SIG-M5 treated with dmso at 0.1 percent for 504 hours (cell line): ENCODE data around the gene ADCY1.

ENCODE experiments used
- DNase-seq: peaks from one replicate; lab custom pipeline; 2025; ENCODE audit not compliant: unreplicated experiment; lab: John Stamatoyannopoulos, UW

The ADCY1 gene

DNA sequence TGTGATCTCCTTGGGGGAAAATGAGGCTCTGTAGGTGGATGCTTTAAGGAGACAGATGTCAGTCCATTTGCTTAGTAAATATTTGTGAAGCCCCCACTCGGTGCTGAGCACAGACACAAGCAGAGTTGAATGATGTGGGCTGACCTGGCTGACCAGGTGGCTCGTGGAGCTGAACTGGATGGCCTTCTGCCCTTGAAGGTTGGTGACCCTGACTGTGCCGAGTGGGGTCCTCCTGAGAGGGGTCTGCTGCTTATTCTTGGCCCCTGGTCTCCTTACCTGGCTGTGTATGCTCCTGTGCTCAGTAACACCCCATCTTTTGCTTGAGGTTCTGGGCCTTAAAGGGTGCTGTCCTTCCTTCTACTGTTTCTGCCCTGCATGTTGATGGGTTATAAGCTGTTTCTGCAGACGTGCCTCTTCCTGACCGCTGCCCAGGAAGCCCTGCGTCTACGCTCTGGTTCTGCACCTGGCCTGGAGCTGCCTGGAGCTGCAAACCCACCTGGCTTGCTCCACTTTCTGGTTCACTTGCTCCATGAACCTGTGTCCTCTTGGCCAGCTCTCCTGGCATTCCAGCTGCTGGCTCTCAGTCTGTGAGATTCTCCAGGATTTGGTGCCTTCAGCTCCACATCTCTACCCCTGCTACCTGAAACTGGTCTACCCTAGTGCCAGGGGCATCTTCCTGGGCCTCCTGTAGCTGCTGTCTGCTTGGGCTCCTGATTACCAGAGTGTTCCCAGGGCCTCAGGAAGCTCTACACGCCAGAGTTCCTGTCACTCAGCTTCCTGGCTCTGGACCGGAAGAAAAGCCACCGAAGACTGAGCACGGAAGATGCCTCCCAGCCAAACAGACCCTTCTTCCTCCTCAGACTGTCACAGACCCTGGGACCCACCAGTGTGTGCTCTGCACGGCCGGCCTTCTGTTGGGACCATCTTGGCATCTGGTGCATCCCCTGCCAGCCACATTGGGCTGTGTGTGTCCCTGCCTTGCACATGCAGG is 76.5 kb downstream of the ADCY1 start:
- no peak for DNase-seq

DNA sequence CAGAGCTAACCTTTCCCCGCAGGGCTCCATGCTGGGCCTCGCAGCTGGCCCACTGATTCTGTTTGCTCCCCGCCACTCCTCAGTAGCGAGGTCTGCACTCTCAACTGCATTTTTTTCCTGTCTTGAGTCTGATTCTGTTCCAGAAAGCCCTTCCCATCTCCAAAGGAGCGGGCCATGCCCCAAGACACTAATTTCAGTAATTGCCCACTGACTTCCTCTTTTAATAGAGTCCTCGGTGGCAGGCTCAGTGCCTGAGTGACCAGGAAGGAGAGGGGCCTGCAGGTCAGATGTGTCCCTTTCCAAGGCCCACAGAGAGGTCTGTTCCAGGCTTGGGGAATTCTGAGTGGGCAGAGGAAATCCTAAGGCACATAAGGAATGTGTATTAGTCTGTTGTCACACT is 77.4 kb downstream of the ADCY1 start:
- DNase-seq: no peak

DNA sequence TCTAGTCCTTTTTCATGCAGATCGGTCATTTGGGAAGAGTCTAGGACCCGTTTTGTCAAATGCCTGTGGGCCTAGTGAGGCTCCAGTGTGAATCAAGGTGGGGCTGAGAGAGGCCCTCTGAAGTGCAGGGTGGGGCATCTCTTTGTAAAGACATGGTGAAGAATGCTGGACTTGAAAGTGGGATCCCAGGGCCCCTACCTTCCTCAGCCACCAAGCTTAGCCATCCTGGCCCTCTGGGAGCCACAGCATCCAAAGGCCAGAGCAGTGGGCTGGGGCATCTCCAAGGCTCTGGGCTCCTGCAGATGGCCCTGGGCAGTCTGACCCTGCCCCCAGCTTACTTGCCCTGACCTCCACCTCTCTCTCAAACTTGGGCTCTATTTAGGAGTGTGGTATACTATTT is 78.5 kb downstream of the ADCY1 start:
- no peak for DNase-seq

DNA sequence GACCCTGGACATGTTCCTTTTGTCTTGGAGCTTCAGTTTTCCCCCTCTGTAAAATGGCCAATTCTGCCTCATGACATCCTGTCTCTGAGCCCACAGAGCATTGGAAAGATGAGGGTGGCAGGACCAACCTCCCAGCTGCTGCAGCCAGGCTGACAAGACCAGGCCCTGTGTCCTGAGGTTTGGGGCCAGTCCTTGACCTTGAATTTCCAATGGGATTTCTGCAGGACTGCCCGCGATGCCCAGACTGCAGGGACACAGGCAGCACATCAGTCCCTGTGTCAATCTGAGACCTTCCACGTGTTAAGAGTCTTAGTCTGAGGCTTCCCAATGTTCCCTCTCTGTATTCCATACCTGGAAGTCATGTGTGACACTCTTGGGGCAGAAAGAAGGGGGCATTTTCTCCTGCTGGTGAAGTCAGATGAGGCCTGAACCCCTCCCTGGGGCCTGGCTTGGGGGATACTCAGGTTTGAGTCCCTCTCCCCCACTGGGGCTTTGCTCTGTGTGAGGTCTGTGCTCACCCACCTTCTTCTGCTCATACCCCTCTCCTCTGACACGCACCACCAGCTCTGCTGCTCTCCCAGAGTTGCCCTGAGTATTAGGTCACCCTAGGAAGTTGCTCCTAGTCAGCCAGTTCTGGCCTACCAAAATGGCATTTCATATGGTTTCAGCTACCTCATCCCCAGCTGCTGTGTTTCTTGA is 79.2 kb downstream of the ADCY1 start:
- no peak for DNase-seq

DNA sequence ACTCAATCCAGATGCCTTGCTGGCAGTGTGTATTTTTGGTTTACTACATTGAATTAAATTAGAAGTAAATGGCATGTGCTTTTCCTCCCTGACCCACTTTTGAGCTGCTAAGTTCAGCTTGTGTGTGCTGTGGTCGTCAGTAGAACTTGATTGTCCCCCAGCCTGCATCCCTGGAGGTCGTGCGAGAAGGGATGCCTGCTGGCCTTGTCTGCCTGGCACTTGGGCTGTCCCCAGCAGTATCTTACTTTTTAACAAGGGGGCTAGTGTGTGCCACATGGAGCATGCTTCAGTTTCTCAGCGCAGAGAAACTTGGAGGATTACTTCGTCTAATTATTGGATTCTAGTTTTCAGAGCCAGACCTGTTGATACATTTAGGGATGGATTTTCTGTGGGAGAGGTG is 80.2 kb downstream of the ADCY1 start:
- no peak for DNase-seq

DNA sequence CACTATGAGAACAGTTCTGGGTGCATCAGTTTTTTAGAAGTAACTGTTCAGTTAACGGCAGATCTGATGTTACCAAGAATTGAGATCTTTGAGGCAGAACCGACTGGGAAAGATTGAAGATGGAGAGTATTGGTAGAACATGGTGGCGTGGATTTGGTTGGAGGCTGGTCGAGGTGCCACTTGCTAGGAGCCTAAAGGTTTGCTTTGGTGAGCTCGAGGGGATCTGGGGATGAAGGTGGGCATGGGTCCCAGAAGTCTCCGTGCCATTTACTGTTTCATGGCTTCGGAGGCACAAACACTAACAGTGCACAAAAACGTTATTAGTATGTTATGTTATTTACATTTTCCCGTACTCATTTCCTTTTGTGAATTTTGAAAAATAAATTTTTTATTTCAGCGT is 81.4 kb downstream of the ADCY1 start:
- no peak for DNase-seq

DNA sequence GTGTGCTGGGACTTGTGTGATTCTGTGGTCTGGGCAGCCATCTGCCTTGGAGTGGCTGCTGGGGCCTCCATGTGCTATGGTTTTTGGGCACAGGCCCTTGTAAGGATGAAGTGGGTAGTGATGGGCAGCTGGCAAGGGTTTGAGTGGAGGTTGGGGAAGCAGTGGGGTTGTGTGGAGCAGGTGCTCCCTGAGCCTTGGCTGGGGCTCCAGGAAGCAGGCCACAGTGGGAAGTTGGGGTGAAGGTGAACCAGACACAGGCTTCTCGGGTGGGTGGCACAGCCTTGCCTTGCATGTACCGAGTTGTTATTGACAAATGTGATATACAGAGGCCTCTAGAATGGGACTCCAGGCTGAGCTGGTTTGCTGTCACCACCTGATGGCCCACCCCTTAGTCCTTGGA is 82.3 kb downstream of the ADCY1 start:
- no peak for DNase-seq

DNA sequence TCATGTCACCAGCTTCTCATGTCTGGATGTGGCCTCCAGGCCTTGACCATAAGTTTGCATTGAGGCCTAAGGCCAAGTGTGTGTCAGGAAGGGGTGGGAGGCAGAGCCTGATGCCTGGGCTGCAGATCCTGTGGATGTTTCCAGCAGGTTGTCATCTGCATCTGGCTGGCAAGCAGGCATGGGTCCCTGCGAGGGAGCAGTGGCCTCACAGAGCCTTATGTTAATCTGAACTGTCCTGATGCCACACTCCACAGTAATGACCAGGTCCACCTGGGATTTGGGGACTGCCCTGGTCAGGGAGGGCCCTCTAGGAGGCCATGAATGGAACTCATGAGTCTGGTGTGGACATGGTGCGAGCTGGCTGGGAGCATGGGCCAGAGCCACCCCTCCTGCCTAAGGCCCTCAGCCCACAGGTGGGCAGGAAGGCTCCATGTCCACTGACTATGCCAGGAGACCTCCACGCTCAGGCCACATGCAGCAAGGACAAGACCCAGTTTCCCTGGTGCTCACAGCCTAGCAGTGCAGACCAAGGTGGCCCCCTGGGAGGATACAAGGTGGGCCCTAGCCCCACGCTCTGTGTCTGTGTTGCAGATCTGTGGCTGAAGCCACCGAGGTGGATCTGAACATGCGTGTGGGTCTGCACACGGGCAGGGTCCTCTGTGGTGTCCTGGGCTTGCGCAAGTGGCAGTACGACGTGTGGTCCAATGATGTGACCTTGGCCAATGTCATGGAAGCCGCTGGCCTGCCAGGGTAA is 83.1 kb downstream of the ADCY1 start:
- no peak for DNase-seq

DNA sequence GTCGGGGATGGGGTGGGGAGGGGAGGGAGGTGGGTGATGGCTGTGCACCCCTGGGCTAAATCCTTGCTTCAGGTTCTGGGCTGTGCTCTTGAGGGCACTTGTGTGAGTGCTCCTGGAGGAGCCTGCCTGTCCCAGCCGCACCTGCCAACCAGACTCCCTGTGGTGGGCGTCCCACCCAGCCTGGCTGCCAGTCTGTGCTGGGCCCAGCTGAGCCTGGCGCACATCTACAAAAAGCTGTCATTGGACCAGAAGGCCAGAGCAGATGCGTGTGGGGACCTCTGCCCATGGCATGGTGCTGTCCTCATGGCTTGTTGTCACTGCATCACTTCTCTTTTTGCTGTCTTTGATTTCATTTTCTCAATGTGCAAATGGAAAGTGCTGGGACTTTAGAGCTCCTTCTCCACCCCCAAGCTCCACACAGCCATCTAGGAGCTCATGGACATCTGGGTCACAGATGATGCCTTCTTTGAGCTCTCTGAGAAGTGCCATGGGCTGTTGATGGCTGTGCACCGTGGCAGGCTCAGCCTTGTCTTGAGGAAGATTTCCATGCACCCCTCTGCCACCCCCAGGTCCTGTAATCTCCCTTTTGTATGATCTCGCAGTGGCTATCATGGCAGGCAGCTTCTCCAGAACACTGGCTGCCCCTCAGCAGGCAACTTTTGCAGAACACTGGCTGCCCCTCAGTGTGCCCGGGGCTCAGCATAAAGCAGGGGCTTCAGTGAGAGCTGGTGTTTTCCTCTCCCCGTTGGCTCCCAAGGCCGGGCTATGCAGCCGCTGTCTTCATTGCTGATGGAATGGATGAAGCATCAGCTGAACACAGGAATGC is 83.9 kb downstream of the ADCY1 start:
- DNase-seq: no peak

DNA sequence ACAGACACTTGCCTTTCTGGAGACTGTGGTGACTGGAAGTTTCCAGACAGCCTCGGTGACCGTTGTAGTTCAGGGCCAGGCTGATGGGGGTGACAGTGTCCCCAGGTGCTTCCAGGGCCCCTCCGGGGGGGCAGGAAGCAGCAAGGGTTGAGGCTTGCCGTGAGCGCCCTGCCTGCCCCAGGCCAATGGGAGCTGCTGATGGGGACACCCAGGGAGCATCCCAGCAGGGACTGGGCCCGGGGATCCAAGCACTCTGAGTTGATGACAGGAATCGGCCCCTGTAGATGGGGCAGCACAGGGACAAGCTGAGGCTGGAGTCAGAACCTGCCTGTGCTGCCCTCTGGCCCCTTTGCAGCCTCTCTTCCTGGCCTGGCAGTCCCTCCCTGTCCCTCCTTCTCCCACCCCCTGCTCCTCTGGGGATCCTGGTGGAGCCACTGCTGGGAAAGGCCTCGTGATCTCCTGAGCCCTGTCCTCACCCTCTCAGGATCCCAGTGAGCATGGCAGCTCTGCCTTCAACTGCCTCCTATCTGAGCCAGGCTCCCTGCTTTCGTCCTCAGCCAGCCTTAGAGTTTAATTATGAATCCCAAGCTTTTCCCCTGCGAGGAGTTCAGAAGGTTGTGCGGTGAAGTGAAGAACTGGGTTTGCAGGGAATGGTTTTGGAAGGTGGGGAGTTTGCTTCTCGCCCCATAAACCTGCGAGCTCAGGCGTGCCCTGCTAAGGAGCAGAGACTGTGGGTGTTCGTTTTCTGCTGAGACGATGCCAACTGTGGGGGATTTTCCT is 84.7 kb downstream of the ADCY1 start:
- DNase-seq: no peak

DNA sequence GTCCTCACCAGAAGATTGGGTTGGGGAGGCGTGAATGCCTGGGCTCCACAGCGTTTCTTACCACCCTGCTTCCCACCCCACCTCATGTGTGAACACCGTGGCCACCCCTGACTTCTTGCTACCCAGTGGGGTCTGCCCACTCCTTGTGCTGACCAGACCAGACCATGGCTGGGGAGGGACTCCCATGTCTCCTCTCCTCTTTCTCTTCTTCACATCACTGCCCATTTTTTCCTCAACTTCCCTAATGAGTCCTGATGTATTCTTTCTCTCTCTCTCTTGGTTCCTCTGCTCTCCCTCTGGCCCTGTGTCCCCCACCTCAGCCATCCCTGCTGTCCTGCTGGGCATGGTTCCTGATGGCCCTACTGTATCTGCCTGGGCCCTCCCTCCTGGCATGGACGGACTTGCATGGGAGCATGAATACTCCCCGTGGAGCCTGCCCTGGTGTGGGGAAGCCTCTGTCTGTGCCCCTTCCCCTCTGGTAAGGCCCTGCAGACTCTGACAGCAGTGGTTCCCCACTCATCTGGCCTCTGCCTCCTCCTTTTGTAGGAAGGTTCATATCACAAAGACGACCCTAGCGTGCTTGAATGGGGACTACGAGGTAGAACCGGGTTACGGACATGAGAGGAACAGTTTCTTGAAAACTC is 85.5 kb downstream of the ADCY1 start:
- no peak for DNase-seq

DNA sequence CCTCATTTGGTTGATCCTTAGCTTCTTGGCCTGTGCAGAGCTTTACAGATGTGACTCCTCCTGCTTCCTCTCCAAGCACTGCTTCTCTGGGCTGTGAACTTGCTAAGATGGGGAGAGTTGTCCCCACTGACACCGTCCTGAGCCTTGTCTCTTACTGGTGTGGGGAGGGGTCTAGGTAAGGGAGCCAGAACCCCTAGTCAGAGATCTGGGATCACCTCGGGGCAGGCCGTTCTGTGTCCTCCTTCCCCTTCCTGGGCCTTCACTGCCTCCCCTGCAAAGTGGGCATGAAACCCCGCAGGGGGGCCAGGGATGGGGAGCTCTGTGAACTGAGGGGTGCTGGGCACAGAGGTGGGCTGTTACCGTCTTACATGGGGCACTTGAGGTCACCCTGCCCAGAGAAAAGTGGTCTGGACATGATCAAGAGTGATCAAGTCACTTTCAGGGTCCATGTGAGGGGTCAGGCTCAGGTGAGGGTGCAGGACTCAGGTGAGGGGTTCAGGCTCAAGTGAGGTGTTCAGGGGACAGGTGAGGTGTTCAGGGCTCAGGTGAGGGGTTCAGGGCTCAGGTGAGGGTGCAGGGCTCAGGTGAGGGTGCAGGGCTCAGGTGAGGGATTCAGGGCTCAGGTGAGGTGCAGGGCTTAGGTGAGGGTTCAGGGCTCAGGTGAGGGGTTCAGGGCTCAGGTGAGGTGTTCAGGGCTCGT is 86.2 kb downstream of the ADCY1 start:
- DNase-seq: no peak

DNA sequence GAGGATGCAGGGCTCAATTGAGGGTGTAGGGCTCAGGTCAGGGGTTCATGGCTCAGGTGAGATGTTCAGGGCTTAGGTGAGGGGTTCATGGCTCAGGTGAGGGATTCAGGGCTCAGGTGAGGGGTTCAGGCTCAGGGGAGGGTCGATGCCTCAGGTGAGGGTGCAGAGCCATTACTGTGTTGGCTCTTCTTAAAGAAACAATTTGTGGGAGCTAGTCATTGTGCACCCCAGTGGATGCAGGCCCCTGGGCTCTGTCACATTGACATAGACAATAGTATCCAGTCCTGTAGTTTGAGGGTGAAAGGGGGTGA is 86.7 kb downstream of the ADCY1 start:
- DNase-seq: no peak

DNA sequence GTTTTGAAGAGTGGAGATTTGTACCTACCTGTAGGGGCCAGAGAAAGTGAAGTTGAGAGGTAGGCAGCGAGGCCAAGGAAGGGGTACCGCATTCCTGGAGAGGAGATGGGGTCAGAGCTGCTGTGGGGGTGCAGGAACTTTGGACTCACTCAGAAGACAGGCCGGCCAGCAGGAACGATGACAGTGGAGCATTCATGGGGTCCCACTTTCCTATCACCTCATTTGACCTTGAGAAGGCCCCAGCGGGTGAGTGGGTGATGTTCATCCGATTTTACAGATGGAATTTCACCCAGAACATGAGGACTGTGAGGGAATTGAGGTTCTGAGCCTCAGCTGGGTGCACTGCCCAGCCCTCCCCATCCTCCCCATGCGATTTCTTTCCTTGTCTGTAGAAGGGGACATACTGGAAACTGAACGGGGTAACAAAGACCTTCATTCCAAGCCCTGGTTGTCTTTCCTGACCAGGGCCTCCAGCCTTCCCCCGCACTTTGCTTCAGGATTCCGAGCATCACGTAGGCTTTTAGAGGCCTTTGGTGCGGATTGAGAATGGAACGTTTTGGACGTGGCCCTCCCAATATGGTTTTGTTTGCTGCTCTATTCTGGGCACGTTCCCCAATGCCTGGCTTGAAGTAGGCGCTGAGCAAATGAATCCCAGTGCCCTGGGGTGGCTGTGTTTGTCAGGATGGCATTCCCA is 87.3 kb downstream of the ADCY1 start:
- DNase-seq: no peak

DNA sequence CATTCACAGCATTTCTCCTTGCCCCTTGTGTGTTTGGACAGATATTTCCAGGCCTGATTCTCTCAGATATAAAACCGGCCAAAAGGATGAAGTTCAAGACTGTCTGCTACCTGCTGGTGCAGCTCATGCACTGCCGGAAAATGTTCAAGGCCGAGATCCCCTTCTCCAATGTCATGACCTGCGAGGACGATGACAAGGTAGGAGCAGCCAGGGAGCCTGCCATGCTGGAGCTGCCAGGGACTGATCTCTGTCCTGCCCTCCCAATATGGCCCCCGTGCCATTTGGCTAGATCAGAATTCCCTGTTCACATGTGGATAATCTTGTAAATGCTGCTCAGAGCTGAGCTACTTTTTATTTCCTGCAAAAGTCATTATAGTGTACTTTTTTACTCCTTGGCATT is 87.8 kb downstream of the ADCY1 start:
- DNase-seq: no peak

DNA sequence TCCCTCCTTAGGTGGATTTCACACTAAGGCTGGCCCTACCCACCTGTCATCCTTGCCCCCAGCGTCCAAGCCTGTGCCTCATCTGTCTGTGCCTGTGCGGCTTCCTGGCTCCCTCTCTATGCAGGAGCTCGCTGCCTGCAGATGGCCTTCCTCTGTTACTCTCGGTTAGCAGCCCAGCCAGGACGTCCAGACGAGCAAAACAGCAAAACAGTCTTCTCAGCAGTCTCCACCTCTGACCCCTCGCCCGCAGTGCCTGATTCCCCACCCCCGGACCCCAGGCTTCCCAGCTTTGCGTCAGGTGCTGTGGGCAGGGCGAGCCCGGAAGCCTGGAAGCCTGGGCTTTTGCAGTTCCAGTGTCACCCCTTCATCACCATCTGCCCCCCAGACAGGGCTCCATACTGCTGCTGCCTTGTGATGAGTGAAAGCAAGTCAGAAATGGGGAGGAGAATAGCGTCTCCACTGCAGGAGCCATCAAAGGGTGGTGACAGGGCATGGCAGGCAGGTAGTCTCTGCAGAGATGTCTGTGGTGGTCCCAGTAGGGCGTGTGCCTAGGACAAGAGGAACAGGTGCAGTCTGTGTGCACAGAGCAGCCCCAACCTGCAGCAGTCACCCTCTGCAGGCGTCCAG is 88.5 kb downstream of the ADCY1 start:
- DNase-seq: no peak

DNA sequence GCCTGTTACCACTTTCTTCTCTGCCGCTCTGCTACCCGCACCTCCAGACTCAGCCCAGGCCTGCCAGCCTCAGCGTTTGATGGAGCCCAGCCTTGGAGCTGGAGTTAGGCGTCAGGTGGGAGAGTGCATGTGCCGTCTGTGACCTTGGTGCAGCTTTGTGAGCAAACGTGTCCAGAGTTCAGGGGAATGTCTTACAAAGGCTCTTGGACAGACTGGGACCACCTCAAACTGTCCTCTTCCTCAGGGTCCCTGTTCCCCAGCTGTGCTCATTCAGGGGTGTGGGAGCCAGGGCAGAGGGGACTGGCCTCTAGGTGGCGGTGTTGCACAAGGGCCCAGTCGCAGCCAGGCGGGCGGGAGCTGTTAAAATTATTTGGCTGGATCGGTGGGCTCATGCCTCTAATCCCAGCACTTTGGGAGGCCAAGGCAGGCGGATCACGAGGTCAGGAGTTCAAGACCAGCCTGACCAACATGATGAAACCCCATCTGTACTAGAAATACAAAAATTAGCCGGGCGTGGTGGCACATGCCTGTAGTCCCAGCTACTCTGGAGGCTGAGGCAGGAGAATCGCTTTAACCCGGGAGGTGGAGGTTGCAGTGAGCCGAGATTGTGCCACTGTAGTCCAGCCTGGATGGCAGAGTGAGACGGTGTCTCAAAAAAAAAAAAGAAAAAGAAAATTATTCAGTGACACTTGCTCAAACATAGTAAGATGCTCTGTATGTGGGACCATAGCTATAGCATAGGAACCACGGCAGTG is 89.2 kb downstream of the ADCY1 start:
- no peak for DNase-seq
